ENCODE measurements around the gene THRB.

DNA sequence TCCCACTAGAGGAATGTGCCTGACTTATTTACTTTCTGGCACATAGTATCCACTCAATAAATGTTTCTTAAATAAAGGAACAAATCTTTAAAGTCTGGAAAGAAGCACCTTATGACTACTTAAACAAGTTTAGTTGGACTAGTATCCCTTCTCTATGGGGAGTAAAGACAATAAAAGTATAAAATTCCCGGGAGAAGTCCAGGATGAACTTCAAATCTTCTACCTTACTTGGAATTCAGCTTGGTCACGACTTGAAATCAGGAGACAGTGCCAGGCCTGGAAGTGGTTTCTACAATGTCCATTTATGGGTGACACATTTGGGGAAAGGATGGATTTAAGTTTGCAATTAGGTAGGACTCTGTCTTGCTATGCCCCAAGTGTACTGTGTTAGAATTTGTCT, 353.1 kb downstream of the THRB start:
- TF ChIP-seq, protein P1, sequence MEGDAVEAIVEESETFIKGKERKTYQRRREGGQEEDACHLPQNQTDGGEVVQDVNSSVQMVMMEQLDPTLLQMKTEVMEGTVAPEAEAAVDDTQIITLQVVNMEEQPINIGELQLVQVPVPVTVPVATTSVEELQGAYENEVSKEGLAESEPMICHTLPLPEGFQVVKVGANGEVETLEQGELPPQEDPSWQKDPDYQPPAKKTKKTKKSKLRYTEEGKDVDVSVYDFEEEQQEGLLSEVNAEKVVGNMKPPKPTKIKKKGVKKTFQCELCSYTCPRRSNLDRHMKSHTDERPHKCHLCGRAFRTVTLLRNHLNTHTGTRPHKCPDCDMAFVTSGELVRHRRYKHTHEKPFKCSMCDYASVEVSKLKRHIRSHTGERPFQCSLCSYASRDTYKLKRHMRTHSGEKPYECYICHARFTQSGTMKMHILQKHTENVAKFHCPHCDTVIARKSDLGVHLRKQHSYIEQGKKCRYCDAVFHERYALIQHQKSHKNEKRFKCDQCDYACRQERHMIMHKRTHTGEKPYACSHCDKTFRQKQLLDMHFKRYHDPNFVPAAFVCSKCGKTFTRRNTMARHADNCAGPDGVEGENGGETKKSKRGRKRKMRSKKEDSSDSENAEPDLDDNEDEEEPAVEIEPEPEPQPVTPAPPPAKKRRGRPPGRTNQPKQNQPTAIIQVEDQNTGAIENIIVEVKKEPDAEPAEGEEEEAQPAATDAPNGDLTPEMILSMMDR (IDR thresholded peaks at IDR 0.05; ENCODE audit: low read length), result no peak
- TF ChIP-seq EZH2 (IDR thresholded peaks at IDR 0.05; ENCODE audit: borderline replicate concordance, low read length), result no peak
